ENCODE results near the gene APP.
"Not testable (repeated sequence)": the region's sequence is repeated elsewhere in the genome, so short reads cannot be mapped to it uniquely, and the experiment has no call there.

Gene APP

GRCh38 chr21:25929856-25930520, 240.6 kb downstream of the APP start:
- Histone ChIP-seq H3K36me3 (peaks cover 53% of the 10 kb centered on the region), H3K9ac (no peak overlapping the region), H3K4me3 (no peak overlapping the region), H3K27ac (no peak overlapping the region), H3K9me3 (peaks cover 9% of the 10 kb centered on the region), H4K20me1 (no peaks in the 10 kb centered on the region), H3K4me2 (no peak overlapping the region), H3K4me1 (peaks cover 30% of the 10 kb centered on the region), H3K27me3 (no peaks in the 10 kb centered on the region)
- TF ChIP-seq Cebpa-rat (IDR thresholded peaks at IDR 0.05) = no peak

GRCh38 chr21:25927195-25927880, 243.2 kb downstream of the APP start:
- Histone ChIP-seq H3K4me2 (peak overlapping the region; percentile 25; the same call in 1 of the 2 replicates), H3K27me3 (no peaks in the 10 kb centered on the region), H3K9ac (no peak overlapping the region), H3K9me3 (peaks cover 14% of the 10 kb centered on the region), H4K20me1 (no peaks in the 10 kb centered on the region), H3K36me3 (peaks cover 45% of the 10 kb centered on the region), H3K4me1 (peaks cover 30% of the 10 kb centered on the region), H3K4me3 (no peak overlapping the region), H3K27ac (no peak overlapping the region)
- no peak for TF ChIP-seq Cebpa-rat (IDR thresholded peaks at IDR 0.05)

- Histone ChIP-seq H3K4me2 (peak overlapping the region; percentile 33), H3K27ac (peak overlapping the region; percentile 14; the same call in 1 of the 2 replicates), H4K20me1 (no peaks in the 10 kb centered on the region), H3K9me3 (peaks cover 14% of the 10 kb centered on the region), H3K4me3 (no peak overlapping the region), H3K27me3 (no peaks in the 10 kb centered on the region), H3K4me1 (peaks cover 30% of the 10 kb centered on the region), H3K9ac (no peak overlapping the region; the same call in 1 of the 2 replicates), H3K36me3 (peaks cover 34% of the 10 kb centered on the region)
- TF ChIP-seq Cebpa-rat (IDR thresholded peaks at IDR 0.05) = no peak
These were observed 244.6 kb downstream of the APP start for GRCh38 chr21:25925936-25926335.

- Histone ChIP-seq H3K4me1 (peaks cover 30% of the 10 kb centered on the region), H3K27me3 (no peaks in the 10 kb centered on the region), H3K27ac (peak overlapping the region; percentile 14; the same call in 1 of the 2 replicates), H3K9me3 (peaks cover 14% of the 10 kb centered on the region), H3K4me3 (no peak overlapping the region), H3K36me3 (peaks cover 28% of the 10 kb centered on the region), H4K20me1 (no peaks in the 10 kb centered on the region), H3K9ac (no peak overlapping the region), H3K4me2 (peak overlapping the region; percentile 33)
- no peak for TF ChIP-seq Cebpa-rat (IDR thresholded peaks at IDR 0.05)
These were observed 245.3 kb downstream of the APP start for GRCh38 chr21:25925064-25925800.

- Histone ChIP-seq H3K36me3 (peaks cover 24% of the 10 kb centered on the region), H3K4me1 (peaks cover 24% of the 10 kb centered on the region), H3K9me3 (peaks cover 32% of the 10 kb centered on the region)
- not testable (repeated sequence) for H3K4me3 ChIP-seq, H3K27ac ChIP-seq, H4K20me1 ChIP-seq, H3K4me2 ChIP-seq, H3K27me3 ChIP-seq, H3K9ac ChIP-seq
These were observed 252.4 kb downstream of the APP start for GRCh38 chr21:25918152-25918551.

- Histone ChIP-seq H3K27me3 (no peaks in the 10 kb centered on the region), H3K4me1 (peaks cover 36% of the 10 kb centered on the region), H3K27ac (no peak overlapping the region), H3K4me2 (no peak overlapping the region), H4K20me1 (no peaks in the 10 kb centered on the region; the same call in 1 of the 2 replicates), H3K36me3 (peaks cover 36% of the 10 kb centered on the region), H3K9me3 (peaks cover 32% of the 10 kb centered on the region), H3K4me3 (no peak overlapping the region), H3K9ac (no peak overlapping the region)
- no peak for TF ChIP-seq Cebpa-rat (IDR thresholded peaks at IDR 0.05)
These were observed 254.3 kb downstream of the APP start for GRCh38 chr21:25916226-25916625.

- peaks cover 32% of the 10 kb centered on the region for H3K9me3 ChIP-seq
- no peaks in the 10 kb centered on the region for H3K27me3 ChIP-seq
- peaks cover 36% of the 10 kb centered on the region for H3K4me1 ChIP-seq
- H3K27ac ChIP-seq = no peak overlapping the region
- H3K4me3 ChIP-seq = no peak overlapping the region
- no peak overlapping the region for H3K9ac ChIP-seq
- peak overlapping the region; percentile 76 for H3K4me2 ChIP-seq
- no peaks in the 10 kb centered on the region; the same call in 1 of the 2 replicates for H4K20me1 ChIP-seq
- H3K36me3 ChIP-seq = peaks cover 36% of the 10 kb centered on the region
- no peak for TF ChIP-seq Cebpa-rat (IDR thresholded peaks at IDR 0.05)
These were observed 257.1 kb downstream of the APP start for GRCh38 chr21:25913479-25913878.

GRCh38 chr21:25912402-25912746, 258.2 kb downstream of the APP start:
- TF ChIP-seq Cebpa-rat (IDR thresholded peaks at IDR 0.05) = no peak
- Histone ChIP-seq H3K27me3 (no peaks in the 10 kb centered on the region), H3K36me3 (peaks cover 33% of the 10 kb centered on the region), H4K20me1 (no peaks in the 10 kb centered on the region; the same call in 1 of the 2 replicates), H3K4me1 (peaks cover 36% of the 10 kb centered on the region), H3K9me3 (peaks cover 23% of the 10 kb centered on the region), H3K27ac (no peak overlapping the region), H3K4me2 (peak overlapping the region; percentile 1; the same call in 1 of the 2 replicates), H3K4me3 (no peak overlapping the region), H3K9ac (no peak overlapping the region)

GRCh38 chr21:25911730-25912401, 258.7 kb downstream of the APP start:
- H3K27me3 ChIP-seq = no peaks in the 10 kb centered on the region
- no peak for TF ChIP-seq Cebpa-rat (IDR thresholded peaks at IDR 0.05)
- H3K9me3 ChIP-seq = peaks cover 19% of the 10 kb centered on the region
- no peak overlapping the region for H3K27ac ChIP-seq
- H3K36me3 ChIP-seq = peaks cover 34% of the 10 kb centered on the region
- H3K4me1 ChIP-seq = peaks cover 36% of the 10 kb centered on the region
- H3K9ac ChIP-seq = no peak overlapping the region
- peak overlapping the region; percentile 1; the same call in 1 of the 2 replicates for H3K4me2 ChIP-seq
- H3K4me3 ChIP-seq = no peak overlapping the region
- H4K20me1 ChIP-seq = no peaks in the 10 kb centered on the region; the same call in 1 of the 2 replicates
